ENCODE data around the gene DNAJC1.
"Not testable (repeated sequence)": the region's sequence is repeated elsewhere in the genome, so short reads cannot be mapped to it uniquely, and the experiment has no call there.

The DNAJC1 gene

GRCh38 chr10:21820952-21821351 is 182.6 kb downstream of the DNAJC1 start:
- no peak overlapping the region for H3K4me3 ChIP-seq (ENCODE audit: low read length)

GRCh38 chr10:21818416-21818815 is 185.1 kb downstream of the DNAJC1 start:
- H3K27me3 ChIP-seq (ENCODE audit: insufficient read depth, low read length); H3K27ac ChIP-seq (ENCODE audit: low read length); H3K36me3 ChIP-seq (ENCODE audit: insufficient read depth, low read depth, low read length); H3K9me3 ChIP-seq (ENCODE audit: insufficient read depth, low read depth, low read length); H3K9ac ChIP-seq (ENCODE audit: low read depth, low read length); H3K4me1 ChIP-seq (ENCODE audit: insufficient read depth, low read length); H3K4me3 ChIP-seq (ENCODE audit: low read length): not testable (repeated sequence)

More at GRCh38 chr10:21820952-21821351, 182.6 kb downstream of the DNAJC1 start:
- no peak overlapping the region for H3K9ac ChIP-seq (ENCODE audit: low read depth, low read length)
- H3K27ac ChIP-seq (ENCODE audit: low read length), result no peak overlapping the region
- no peaks in the 10 kb centered on the region for H3K36me3 ChIP-seq (ENCODE audit: insufficient read depth, low read depth, low read length)
- H3K4me1 ChIP-seq (ENCODE audit: insufficient read depth, low read length), result peaks cover 5% of the 10 kb centered on the region; the same call in 1 of the 2 replicates
- H3K27me3 ChIP-seq (ENCODE audit: insufficient read depth, low read length), result no peaks in the 10 kb centered on the region
- H3K9me3 ChIP-seq (ENCODE audit: insufficient read depth, low read depth, low read length), result no peaks in the 10 kb centered on the region; the same call in 1 of the 2 replicates

GRCh38 chr10:21814866-21815265 is 188.7 kb downstream of the DNAJC1 start:
- H3K4me1 ChIP-seq (ENCODE audit: insufficient read depth, low read length), result peaks cover 11% of the 10 kb centered on the region; the same call in 1 of the 2 replicates
- no peak overlapping the region for H3K9ac ChIP-seq (ENCODE audit: low read depth, low read length)
- no peaks in the 10 kb centered on the region for H3K27me3 ChIP-seq (ENCODE audit: insufficient read depth, low read length)
- H3K36me3 ChIP-seq (ENCODE audit: insufficient read depth, low read depth, low read length), result no peaks in the 10 kb centered on the region
- H3K9me3 ChIP-seq (ENCODE audit: insufficient read depth, low read depth, low read length), result no peaks in the 10 kb centered on the region
- H3K27ac ChIP-seq (ENCODE audit: low read length), result no peak overlapping the region
- H3K4me3 ChIP-seq (ENCODE audit: low read length), result no peak overlapping the region

GRCh38 chr10:21813946-21814345 is 189.6 kb downstream of the DNAJC1 start:
- Histone ChIP-seq H3K36me3 (ENCODE audit: insufficient read depth, low read depth, low read length) (no peaks in the 10 kb centered on the region), H3K27ac (ENCODE audit: low read length) (no peak overlapping the region), H3K4me3 (ENCODE audit: low read length) (no peak overlapping the region), H3K9me3 (ENCODE audit: insufficient read depth, low read depth, low read length) (no peaks in the 10 kb centered on the region), H3K27me3 (ENCODE audit: insufficient read depth, low read length) (no peaks in the 10 kb centered on the region), H3K9ac (ENCODE audit: low read depth, low read length) (no peak overlapping the region), H3K4me1 (ENCODE audit: insufficient read depth, low read length) (peaks cover 12% of the 10 kb centered on the region; the same call in 1 of the 2 replicates)

GRCh38 chr10:21811245-21811585 is 192.3 kb downstream of the DNAJC1 start:
- Histone ChIP-seq H3K27me3 (ENCODE audit: insufficient read depth, low read length) (no peaks in the 10 kb centered on the region), H3K9me3 (ENCODE audit: insufficient read depth, low read depth, low read length) (no peaks in the 10 kb centered on the region), H3K27ac (ENCODE audit: low read length) (no peak overlapping the region), H3K36me3 (ENCODE audit: insufficient read depth, low read depth, low read length) (no peaks in the 10 kb centered on the region), H3K4me1 (ENCODE audit: insufficient read depth, low read length) (peaks cover 32% of the 10 kb centered on the region), H3K4me3 (ENCODE audit: low read length) (no peak overlapping the region), H3K9ac (ENCODE audit: low read depth, low read length) (no peak overlapping the region)

GRCh38 chr10:21810582-21811244 is 192.8 kb downstream of the DNAJC1 start:
- Histone ChIP-seq H3K27me3 (ENCODE audit: insufficient read depth, low read length) (no peaks in the 10 kb centered on the region), H3K4me1 (ENCODE audit: insufficient read depth, low read length) (peaks cover 35% of the 10 kb centered on the region), H3K36me3 (ENCODE audit: insufficient read depth, low read depth, low read length) (no peaks in the 10 kb centered on the region), H3K27ac (ENCODE audit: low read length) (no peak overlapping the region), H3K4me3 (ENCODE audit: low read length) (no peak overlapping the region), H3K9ac (ENCODE audit: low read depth, low read length) (no peak overlapping the region), H3K9me3 (ENCODE audit: insufficient read depth, low read depth, low read length) (no peaks in the 10 kb centered on the region)

GRCh38 chr10:21808550-21808949 is 195.0 kb downstream of the DNAJC1 start:
- Histone ChIP-seq H3K27ac (ENCODE audit: low read length) (no peak overlapping the region), H3K36me3 (ENCODE audit: insufficient read depth, low read depth, low read length) (no peaks in the 10 kb centered on the region), H3K4me3 (ENCODE audit: low read length) (no peak overlapping the region), H3K4me1 (ENCODE audit: insufficient read depth, low read length) (peaks cover 40% of the 10 kb centered on the region), H3K27me3 (ENCODE audit: insufficient read depth, low read length) (no peaks in the 10 kb centered on the region), H3K9me3 (ENCODE audit: insufficient read depth, low read depth, low read length) (no peaks in the 10 kb centered on the region), H3K9ac (ENCODE audit: low read depth, low read length) (no peak overlapping the region; the same call in 1 of the 2 replicates)

GRCh38 chr10:21807180-21807579 is 196.3 kb downstream of the DNAJC1 start:
- Histone ChIP-seq H3K27me3 (ENCODE audit: insufficient read depth, low read length) (no peaks in the 10 kb centered on the region), H3K27ac (ENCODE audit: low read length) (no peak overlapping the region), H3K9me3 (ENCODE audit: insufficient read depth, low read depth, low read length) (no peaks in the 10 kb centered on the region), H3K4me3 (ENCODE audit: low read length) (peak overlapping the region; percentile 29; the same call in 1 of the 2 replicates), H3K9ac (ENCODE audit: low read depth, low read length) (no peak overlapping the region), H3K4me1 (ENCODE audit: insufficient read depth, low read length) (peaks cover 48% of the 10 kb centered on the region), H3K36me3 (ENCODE audit: insufficient read depth, low read depth, low read length) (no peaks in the 10 kb centered on the region)

- H3K9me3 ChIP-seq (ENCODE audit: insufficient read depth, low read depth, low read length), result no peaks in the 10 kb centered on the region
- no peaks in the 10 kb centered on the region for H3K27me3 ChIP-seq (ENCODE audit: insufficient read depth, low read length)
- no peaks in the 10 kb centered on the region for H3K36me3 ChIP-seq (ENCODE audit: insufficient read depth, low read depth, low read length)
- H3K4me1 ChIP-seq (ENCODE audit: insufficient read depth, low read length), result peaks cover 36% of the 10 kb centered on the region
- no peak overlapping the region for H3K27ac ChIP-seq (ENCODE audit: low read length)
- H3K4me3 ChIP-seq (ENCODE audit: low read length), result no peak overlapping the region
- no peak overlapping the region for H3K9ac ChIP-seq (ENCODE audit: low read depth, low read length)
These were observed 200.2 kb downstream of the DNAJC1 start for GRCh38 chr10:21803374-21803773.

GRCh38 chr10:21801609-21802008 is 201.9 kb downstream of the DNAJC1 start:
- H3K9ac ChIP-seq (ENCODE audit: low read depth, low read length), result no peak overlapping the region
- no peak overlapping the region for H3K27ac ChIP-seq (ENCODE audit: low read length)
- H3K4me1 ChIP-seq (ENCODE audit: insufficient read depth, low read length), result peaks cover 20% of the 10 kb centered on the region
- H3K9me3 ChIP-seq (ENCODE audit: insufficient read depth, low read depth, low read length), result no peaks in the 10 kb centered on the region
- H3K36me3 ChIP-seq (ENCODE audit: insufficient read depth, low read depth, low read length), result no peaks in the 10 kb centered on the region
- no peak overlapping the region for H3K4me3 ChIP-seq (ENCODE audit: low read length)
- H3K27me3 ChIP-seq (ENCODE audit: insufficient read depth, low read length), result no peaks in the 10 kb centered on the region

GRCh38 chr10:21797984-21798765 is 205.4 kb downstream of the DNAJC1 start:
- no peaks in the 10 kb centered on the region for H3K9me3 ChIP-seq (ENCODE audit: insufficient read depth, low read depth, low read length)
- H3K27ac ChIP-seq (ENCODE audit: low read length), result no peak overlapping the region
- H3K27me3 ChIP-seq (ENCODE audit: insufficient read depth, low read length), result no peaks in the 10 kb centered on the region
- no peak overlapping the region for H3K9ac ChIP-seq (ENCODE audit: low read depth, low read length)
- H3K4me3 ChIP-seq (ENCODE audit: low read length), result no peak overlapping the region
- peaks cover 8% of the 10 kb centered on the region; the same call in 1 of the 2 replicates for H3K4me1 ChIP-seq (ENCODE audit: insufficient read depth, low read length)
- H3K36me3 ChIP-seq (ENCODE audit: insufficient read depth, low read depth, low read length), result no peaks in the 10 kb centered on the region

- Histone ChIP-seq H3K9ac (ENCODE audit: low read depth, low read length) (no peak overlapping the region), H3K9me3 (ENCODE audit: insufficient read depth, low read depth, low read length) (no peaks in the 10 kb centered on the region), H3K4me3 (ENCODE audit: low read length) (no peak overlapping the region), H3K36me3 (ENCODE audit: insufficient read depth, low read depth, low read length) (no peaks in the 10 kb centered on the region), H3K27me3 (ENCODE audit: insufficient read depth, low read length) (no peaks in the 10 kb centered on the region), H3K27ac (ENCODE audit: low read length) (no peak overlapping the region), H3K4me1 (ENCODE audit: insufficient read depth, low read length) (peaks cover 2% of the 10 kb centered on the region; the same call in 1 of the 2 replicates)
These were observed 206.0 kb downstream of the DNAJC1 start for GRCh38 chr10:21797533-21797932.
